K562 (cell line): Measurements from ENCODE around the gene NDUFA7. TPM values are rescaled to one million over a fixed set of nuclear protein-coding genes. Genes with fewer than 3 reads are reported as not detected.

ENCODE experiments used
- BRD9 ChIP-seq: fragments of 450-650 bp; IDR thresholded peaks from 2 replicates; pipeline ENCODE4 v1.6.1; 2018; ENCODE audit warnings: low read depth; ENCODE audit not compliant: partially characterized antibody
- DDX20 ChIP-seq: fragments of 450-650 bp; IDR thresholded peaks from 2 replicates; pipeline ENCODE4 v1.6.1; 2016; ENCODE audit warnings: missing genetic modification characterization, low read depth, mild to moderate bottlenecking, missing compliant biosample characterization, moderate library complexity
- FOSL1 ChIP-seq: fragments of 200-800 bp; sonication (Bioruptor generic); conservative IDR thresholded peaks from 2 replicates; pipeline ENCODE4 v1.6.1; 2016; ENCODE audit warnings: missing genetic modification characterization, missing compliant biosample characterization
- GABPA ChIP-seq: fragments of 200-800 bp; sonication (Bioruptor generic); conservative IDR thresholded peaks from 2 replicates; pipeline ENCODE4 v1.6.1; 2016; ENCODE audit warnings: low read depth, missing genetic modification characterization, missing compliant biosample characterization
- KLF10 ChIP-seq: fragments of 250-450 bp; sonication (Bioruptor Pico); IDR thresholded peaks from 2 replicates; pipeline ENCODE4 v1.6.1; 2021; ENCODE audit warnings: matching md5 sums
- LCOR ChIP-seq: sonication (generic); formaldehyde crosslinking; IDR thresholded peaks from 2 replicates; pipeline ENCODE4 v1.8.0; 2022; ENCODE audit warnings: mild to moderate bottlenecking, missing genetic modification reagents
- MCM2 ChIP-seq: fragments of 450-650 bp; IDR thresholded peaks from 2 replicates; pipeline ENCODE4 v1.6.1; 2017; ENCODE audit warnings: low read depth, mild to moderate bottlenecking
- MTA1 ChIP-seq: fragments of 450-650 bp; IDR thresholded peaks from 2 replicates; pipeline ENCODE4 v1.6.1; 2017; ENCODE audit warnings: borderline replicate concordance
- NFRKB ChIP-seq: fragments of 450-650 bp; IDR thresholded peaks from 2 replicates; pipeline ENCODE4 v1.6.1; 2016; ENCODE audit warnings: low read depth
- NFXL1 ChIP-seq: fragments of 450-650 bp; formaldehyde crosslinking; IDR thresholded peaks from 2 replicates; pipeline ENCODE4 v1.4.0; 2021; ENCODE audit warnings: mild to moderate bottlenecking
- PTRF ChIP-seq: fragments of 450-650 bp; IDR thresholded peaks from 2 replicates; pipeline ENCODE4 v1.6.1; 2016; ENCODE audit warnings: mild to moderate bottlenecking, missing genetic modification characterization, missing compliant biosample characterization
- RBM14 ChIP-seq: fragments of 200-400 bp; formaldehyde crosslinking; IDR thresholded peaks from 2 replicates; pipeline ENCODE4 v1.6.1; 2018; ENCODE audit warnings: low read depth, mild to moderate bottlenecking, low read length, moderate library complexity, borderline replicate concordance; ENCODE audit not compliant: insufficient read depth
- RFX5 ChIP-seq: IDR thresholded peaks from 2 replicates; pipeline ENCODE4 v1.6.1; 2011; ENCODE audit warnings: low read depth, mild to moderate bottlenecking, improper control_type of control experiment, low read length
- SOX6 ChIP-seq: fragments of 450-650 bp; IDR thresholded peaks from 2 replicates; pipeline ENCODE4 v1.6.1; 2014; ENCODE audit warnings: mild to moderate bottlenecking
- TAL1 ChIP-seq: fragments of 450-650 bp; IDR thresholded peaks from 2 replicates; pipeline ENCODE4 v1.6.1; 2016; ENCODE audit warnings: mild to moderate bottlenecking
- ZC3H4 ChIP-seq: sonication (generic); formaldehyde crosslinking; IDR thresholded peaks from 2 replicates; pipeline ENCODE4 v1.9.0; 2021; ENCODE audit warnings: missing genetic modification reagents, borderline replicate concordance
- ZZZ3 ChIP-seq: fragments of 450-650 bp; IDR thresholded peaks from 2 replicates; pipeline ENCODE4 v1.6.1; 2016; ENCODE audit warnings: antibody characterized with exemption, mild to moderate bottlenecking, moderate library complexity
- polyA plus RNA-seq, 8 experiments: library from polyadenylated mRNA; depleted of rRNA in 4 of 8; stranded (reverse) in 5 of 8; unstranded in 3 of 8; fragments of >200 nt; fragmentation: Nextera tagmentation in 2 of 8; fragmentation: Illumina TruSeq in 1 of 8; extraction: Ambion mirVana in 2 of 8; extraction: Trizol in 1 of 8; gene quantifications; 2 replicates each; pipeline versions ENCODE4 v1.2.1 to v1.2.3, GENCODE V29; 2011 to 2014; ENCODE audit warnings: inconsistent platforms in 1 of 8, missing spikeins in 1 of 8
- total RNA-seq, 7 experiments: library from RNA; depleted of rRNA in 6 of 7; stranded (reverse); fragments of >200 nt in 6 of 7; fragmentation: Illumina TruSeq in 2 of 7; extraction: Trizol in 2 of 7; gene quantifications; 2 replicates each; pipeline versions ENCODE4 v1.2.1 to v1.2.3, GENCODE V29; 2011 to 2021; ENCODE audit warnings: low replicate concordance in 1 of 7
- TF ChIP-seq, protein P1 (sequence below): sonication (generic); formaldehyde crosslinking; IDR thresholded peaks from 2 replicates; pipeline ENCODE4 v1.8.1; 2023; ENCODE audit warnings: mild to moderate bottlenecking, missing genetic modification reagents, moderate library complexity
- TF ChIP-seq, protein P2 (sequence below): fragments of 250-450 bp; sonication (Bioruptor Pico); IDR thresholded peaks from 2 replicates; pipeline ENCODE4 v1.5.0; 2021
- TF ChIP-seq, protein P3 (sequence below): conservative IDR thresholded peaks from 2 replicates; pipeline ENCODE4 v1.6.1; 2011; ENCODE audit warnings: low read depth, mild to moderate bottlenecking, low read length; ENCODE audit not compliant: control insufficient read depth
- TF ChIP-seq, protein P4 (sequence below): fragments of 450-650 bp; IDR thresholded peaks from 2 replicates; pipeline ENCODE4 v1.6.1; 2016; ENCODE audit warnings: borderline replicate concordance
- TF ChIP-seq, protein P5 (sequence below): fragments of 450-650 bp; IDR thresholded peaks from 2 replicates; pipeline ENCODE4 v1.6.1; 2016; ENCODE audit warnings: missing biosample characterization, missing genetic modification characterization

NDUFA7 gene
- total and polyA plus RNA-seq, 9 of the 15 experiments (the other 6 are each of a cell fraction or from before 2014, with no cell fraction given), result 70.8 to 348 (median 142) TPM

DNA sequence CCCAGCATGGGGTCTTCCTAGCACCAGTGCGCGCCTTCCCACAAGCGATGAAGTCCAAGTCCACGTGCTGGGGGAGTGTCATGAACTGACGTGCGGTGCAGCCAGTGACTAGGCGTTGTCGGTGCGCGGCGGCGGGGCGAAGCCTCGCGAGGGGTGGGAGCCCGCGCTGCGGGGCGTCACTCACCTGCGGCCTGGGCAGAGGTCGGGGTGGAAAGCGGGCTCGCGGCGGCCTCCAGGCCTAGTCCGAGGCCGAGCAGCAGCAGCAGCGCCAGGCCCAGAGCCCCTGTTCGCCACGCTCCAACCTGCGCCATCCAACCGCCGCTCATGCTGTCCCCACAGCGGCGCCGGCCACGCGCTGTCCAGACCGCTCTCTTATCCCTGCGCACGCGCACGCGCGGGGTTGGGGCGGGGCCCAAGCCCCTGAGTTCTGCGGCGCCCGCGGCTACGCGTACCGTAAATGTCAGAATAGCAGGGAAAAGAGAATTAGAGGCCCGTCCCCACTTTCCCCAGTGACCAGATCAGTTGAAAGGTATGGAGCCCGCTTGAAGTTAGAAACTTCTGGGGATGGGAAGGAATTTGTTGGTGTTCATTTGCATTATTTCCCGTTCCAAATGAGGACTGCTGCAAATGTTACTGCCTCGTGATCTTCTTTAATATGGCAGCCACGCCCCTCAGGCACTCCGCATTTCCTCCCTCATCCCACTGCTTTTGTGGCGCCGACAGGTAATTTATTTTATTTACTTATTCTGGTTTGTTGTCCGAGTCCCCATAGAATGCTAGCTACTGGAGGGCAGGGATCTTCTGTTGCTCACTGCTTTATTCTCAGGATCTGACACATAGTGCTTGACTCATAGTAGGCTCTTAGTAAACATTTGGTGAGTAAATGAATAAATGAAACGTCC, 13.0 kb downstream of the NDUFA7 start, which contains the start of gene CD320 (continued):
- TF ChIP-seq MCM2 (no peak), RFX5 (no peak), PTRF (tag) (no peak), MTA1 (no peak), BRD9 (no peak), SOX6 (no peak), LCOR (CRISPR knock-in tag) (peak; percentile 64; the same call in 1 of the 2 replicates), ZZZ3 (no peak), ZC3H4 (no peak; the same call in 1 of the 2 replicates), KLF10 (CRISPR knock-in tag) (no peak), TAL1 (no peak), GABPA (tag) (no peak), DDX20 (tag) (no peak), FOSL1 (tag) (0 out of 2 replicates have a peak, but pooled peaks have one; percentile 37), NFRKB (0 out of 2 replicates have a peak, but pooled peaks have one; percentile 5), RBM14 (0 out of 2 replicates have a peak, but pooled peaks have one; percentile 77), NFXL1 (CRISPR knock-in tag) (no peak)
- TF ChIP-seq, protein P1, sequence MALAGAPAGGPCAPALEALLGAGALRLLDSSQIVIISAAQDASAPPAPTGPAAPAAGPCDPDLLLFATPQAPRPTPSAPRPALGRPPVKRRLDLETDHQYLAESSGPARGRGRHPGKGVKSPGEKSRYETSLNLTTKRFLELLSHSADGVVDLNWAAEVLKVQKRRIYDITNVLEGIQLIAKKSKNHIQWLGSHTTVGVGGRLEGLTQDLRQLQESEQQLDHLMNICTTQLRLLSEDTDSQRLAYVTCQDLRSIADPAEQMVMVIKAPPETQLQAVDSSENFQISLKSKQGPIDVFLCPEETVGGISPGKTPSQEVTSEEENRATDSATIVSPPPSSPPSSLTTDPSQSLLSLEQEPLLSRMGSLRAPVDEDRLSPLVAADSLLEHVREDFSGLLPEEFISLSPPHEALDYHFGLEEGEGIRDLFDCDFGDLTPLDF (CRISPR knock-in tag), result peak; percentile 84; the same call in 1 of the 2 replicates
- TF ChIP-seq, protein P2, sequence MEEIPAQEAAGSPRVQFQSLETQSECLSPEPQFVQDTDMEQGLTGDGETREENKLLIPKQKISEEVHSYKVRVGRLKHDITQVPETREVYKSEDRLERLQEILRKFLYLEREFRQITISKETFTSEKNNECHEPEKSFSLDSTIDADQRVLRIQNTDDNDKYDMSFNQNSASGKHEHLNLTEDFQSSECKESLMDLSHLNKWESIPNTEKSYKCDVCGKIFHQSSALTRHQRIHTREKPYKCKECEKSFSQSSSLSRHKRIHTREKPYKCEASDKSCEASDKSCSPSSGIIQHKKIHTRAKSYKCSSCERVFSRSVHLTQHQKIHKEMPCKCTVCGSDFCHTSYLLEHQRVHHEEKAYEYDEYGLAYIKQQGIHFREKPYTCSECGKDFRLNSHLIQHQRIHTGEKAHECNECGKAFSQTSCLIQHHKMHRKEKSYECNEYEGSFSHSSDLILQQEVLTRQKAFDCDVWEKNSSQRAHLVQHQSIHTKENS, result no peak
- TF ChIP-seq, protein P3, sequence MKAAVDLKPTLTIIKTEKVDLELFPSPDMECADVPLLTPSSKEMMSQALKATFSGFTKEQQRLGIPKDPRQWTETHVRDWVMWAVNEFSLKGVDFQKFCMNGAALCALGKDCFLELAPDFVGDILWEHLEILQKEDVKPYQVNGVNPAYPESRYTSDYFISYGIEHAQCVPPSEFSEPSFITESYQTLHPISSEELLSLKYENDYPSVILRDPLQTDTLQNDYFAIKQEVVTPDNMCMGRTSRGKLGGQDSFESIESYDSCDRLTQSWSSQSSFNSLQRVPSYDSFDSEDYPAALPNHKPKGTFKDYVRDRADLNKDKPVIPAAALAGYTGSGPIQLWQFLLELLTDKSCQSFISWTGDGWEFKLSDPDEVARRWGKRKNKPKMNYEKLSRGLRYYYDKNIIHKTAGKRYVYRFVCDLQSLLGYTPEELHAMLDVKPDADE, result peak; percentile 69
- TF ChIP-seq, protein P4, sequence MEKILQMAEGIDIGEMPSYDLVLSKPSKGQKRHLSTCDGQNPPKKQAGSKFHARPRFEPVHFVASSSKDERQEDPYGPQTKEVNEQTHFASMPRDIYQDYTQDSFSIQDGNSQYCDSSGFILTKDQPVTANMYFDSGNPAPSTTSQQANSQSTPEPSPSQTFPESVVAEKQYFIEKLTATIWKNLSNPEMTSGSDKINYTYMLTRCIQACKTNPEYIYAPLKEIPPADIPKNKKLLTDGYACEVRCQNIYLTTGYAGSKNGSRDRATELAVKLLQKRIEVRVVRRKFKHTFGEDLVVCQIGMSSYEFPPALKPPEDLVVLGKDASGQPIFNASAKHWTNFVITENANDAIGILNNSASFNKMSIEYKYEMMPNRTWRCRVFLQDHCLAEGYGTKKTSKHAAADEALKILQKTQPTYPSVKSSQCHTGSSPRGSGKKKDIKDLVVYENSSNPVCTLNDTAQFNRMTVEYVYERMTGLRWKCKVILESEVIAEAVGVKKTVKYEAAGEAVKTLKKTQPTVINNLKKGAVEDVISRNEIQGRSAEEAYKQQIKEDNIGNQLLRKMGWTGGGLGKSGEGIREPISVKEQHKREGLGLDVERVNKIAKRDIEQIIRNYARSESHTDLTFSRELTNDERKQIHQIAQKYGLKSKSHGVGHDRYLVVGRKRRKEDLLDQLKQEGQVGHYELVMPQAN, result no peak; the same call in 1 of the 2 replicates
- TF ChIP-seq, protein P5, sequence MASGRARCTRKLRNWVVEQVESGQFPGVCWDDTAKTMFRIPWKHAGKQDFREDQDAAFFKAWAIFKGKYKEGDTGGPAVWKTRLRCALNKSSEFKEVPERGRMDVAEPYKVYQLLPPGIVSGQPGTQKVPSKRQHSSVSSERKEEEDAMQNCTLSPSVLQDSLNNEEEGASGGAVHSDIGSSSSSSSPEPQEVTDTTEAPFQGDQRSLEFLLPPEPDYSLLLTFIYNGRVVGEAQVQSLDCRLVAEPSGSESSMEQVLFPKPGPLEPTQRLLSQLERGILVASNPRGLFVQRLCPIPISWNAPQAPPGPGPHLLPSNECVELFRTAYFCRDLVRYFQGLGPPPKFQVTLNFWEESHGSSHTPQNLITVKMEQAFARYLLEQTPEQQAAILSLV, result no peak
